ENCODE results near the gene SPACDR.
"Not testable (repeated sequence)": the region's sequence is repeated elsewhere in the genome, so short reads cannot be mapped to it uniquely, and the experiment has no call there.

The SPACDR gene

GRCh38 chr7:100464210-100464660, at the start of gene SPACDR:
Gene SPACDR (minus strand): TSS chr7:100464260. CDS start chr7:100464025, 235 bp downstream.
- DNase-seq, result no peak

DNA sequence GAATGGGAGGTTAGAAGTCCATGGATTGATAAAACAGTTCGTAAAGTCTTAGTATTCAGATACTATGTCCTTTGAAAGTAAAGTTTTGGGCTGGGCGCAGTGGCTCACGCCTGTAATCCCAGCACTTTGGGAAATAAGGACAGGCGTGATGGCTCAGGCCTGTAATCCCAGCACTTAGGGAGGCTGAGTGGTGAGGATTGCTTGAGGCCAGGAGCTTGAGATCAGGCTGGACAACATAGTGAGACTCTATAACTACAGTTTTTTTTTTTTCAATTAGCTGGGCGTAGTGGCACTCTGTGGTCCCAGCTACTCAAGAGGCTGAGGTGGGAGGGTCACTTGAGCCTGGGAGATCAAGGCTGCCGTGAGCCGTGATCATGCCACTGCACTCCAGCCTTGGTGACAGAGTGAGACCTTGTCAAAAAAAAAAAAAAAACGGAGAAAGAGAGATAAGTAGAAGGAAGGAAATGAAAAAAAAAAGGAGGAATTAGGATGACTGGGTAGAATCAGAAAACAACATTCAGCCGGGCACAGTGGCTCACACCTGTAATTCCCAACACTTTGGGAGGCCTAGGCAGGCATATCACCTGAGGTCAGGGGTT, 49.3 kb upstream of the SPACDR start:
- DNase-seq, result no peak

- DNase-seq, result no peak
These were observed 46.6 kb upstream of the SPACDR start for GRCh38 chr7:100510437-100511239.

GRCh38 chr7:100509231-100509630, 45.2 kb upstream of the SPACDR start:
- no peak for DNase-seq

- no peak for DNase-seq
These were observed 42.4 kb upstream of the SPACDR start for GRCh38 chr7:100506356-100506923.

DNA sequence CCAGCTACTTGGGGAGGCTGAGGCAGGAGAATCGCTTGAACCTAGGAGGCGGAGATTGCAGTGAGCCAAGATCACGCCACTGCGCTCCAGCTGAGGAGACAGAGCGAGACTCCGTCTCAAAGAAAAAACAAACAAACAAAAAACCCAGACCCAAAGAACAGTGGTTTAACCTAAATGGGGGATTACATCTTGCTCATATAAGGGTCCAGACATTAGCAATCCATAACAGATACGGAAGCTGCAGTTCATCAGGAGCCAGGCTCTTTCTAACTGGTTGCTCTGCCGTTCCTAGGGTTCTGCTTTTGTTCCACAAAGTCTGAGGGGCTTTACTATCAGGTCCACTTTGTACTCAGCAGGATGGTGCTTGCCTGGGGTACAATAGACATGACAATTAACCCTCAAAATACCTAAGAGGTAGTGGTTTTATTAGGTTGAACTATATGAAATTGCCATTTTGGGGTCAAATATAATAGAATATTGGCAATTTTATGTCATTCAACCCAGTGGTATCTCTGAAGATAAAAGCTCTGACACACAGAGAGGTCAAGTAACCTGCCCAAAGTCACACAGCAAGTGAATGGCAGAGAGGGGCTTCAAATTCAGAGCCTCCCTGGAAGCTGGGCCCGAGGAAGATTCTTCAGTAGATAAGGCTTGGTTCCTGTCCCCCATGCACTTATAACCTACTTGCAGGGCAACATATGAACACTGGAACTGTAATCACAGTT, 41.0 kb upstream of the SPACDR start:
- no peak for DNase-seq

- not testable (repeated sequence) for DNase-seq
These were observed 40.0 kb upstream of the SPACDR start for GRCh38 chr7:100504031-100504430.

DNA sequence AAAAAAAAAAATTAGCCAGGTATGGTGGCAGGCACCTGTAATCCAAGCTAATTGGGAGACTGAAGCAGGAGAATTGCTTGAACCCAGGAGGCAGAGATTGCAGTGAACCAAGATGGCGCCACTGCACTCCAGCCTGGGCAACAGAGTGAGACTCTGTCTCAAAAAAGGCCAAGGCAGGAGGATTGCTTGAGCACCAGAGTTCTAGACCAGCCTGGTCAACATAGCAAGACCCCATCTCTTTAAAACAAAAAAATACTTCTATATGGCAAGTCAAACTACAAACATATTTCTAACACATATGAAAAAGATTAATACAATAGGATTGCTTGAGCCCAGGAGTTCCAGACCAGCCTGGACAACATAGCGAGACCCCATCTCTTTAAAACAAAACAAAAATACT, 36.7 kb upstream of the SPACDR start:
- not testable (repeated sequence) for DNase-seq

DNA sequence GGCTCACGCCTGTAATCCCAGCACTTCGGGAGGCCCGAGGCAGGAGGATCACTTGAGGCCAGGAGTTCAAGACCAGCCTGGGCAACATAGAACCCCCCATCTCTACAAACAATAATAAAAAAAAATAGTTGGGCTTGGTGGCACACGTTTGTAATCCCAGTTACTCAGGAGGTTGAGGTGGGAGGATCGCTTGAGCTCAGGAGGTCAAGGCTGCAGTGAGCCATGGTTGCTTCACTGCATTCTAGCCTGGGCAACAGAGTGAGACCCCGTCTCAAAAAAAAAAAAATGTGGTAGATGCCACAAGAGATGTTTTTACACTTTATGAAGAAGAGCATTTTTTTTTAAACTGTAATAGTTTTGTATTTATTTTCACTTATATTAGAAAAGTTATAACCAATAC, 32.4 kb upstream of the SPACDR start:
- no peak for DNase-seq

GRCh38 chr7:100493476-100494264, 29.6 kb upstream of the SPACDR start:
- no peak for DNase-seq

DNA sequence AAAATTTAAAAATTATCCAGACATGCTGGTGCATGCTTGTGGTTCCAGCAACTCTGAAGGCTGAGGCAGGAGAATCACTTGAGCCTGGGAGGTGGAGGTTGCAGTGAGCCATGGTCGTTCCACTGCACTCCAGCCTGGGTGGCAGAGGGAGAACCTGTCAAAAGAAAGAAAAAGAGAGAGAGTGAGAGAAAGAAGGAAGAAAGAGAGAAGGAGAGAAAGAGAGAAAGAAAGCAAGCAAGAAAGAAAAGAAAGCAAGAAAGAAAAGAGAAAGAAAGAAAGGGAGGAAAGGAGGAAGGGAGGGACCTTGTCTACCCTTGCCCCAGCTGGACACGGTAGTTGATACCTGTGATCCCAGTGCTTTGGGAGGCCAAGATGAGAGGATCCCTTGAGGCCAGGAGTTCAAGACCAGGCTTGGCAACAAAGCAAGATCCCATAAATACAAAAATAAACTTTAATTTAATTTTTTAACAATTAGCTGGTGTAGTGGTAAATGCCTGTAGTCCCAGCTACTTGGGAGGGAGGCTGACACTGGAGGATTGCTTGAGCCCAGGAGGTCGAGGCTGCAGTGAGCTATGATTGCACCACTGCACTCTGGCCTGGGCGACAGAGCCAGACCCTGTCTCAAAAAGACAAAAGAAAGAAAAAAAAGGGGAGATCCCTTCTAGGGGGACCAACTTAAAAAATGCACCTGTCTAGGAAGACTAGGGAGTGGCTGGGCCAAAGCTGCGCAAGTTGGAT, 28.8 kb upstream of the SPACDR start:
- no peak for DNase-seq

GRCh38 chr7:100491192-100491578, 27.1 kb upstream of the SPACDR start:
- DNase-seq, result no peak

GRCh38 chr7:100490483-100491191, 26.6 kb upstream of the SPACDR start:
- no peak for DNase-seq

GRCh38 chr7:100489824-100490223, 25.8 kb upstream of the SPACDR start:
- DNase-seq, result no peak

DNA sequence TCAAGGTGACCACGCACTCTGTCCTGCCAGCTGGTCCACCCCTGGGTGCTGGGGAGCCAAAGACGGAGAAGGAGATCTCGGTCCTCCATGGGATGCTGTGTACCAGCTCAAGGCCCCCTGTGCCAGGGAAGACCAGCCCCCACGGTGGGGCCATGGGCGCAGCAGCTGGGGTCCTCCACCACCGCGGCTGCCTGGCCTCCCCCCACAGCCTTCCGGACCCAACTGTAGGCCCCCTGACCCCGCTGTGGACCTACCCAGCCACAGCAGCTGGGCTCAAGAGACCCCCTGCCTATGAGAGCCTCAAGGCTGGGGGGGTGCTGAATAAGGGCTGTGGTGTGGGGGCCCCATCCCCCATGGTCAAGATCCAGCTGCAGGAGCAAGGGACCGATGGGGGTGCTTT, 25.1 kb upstream of the SPACDR start:
- DNase-seq, result no peak

GRCh38 chr7:100488333-100489095, 24.5 kb upstream of the SPACDR start:
- DNase-seq, result no peak

DNA sequence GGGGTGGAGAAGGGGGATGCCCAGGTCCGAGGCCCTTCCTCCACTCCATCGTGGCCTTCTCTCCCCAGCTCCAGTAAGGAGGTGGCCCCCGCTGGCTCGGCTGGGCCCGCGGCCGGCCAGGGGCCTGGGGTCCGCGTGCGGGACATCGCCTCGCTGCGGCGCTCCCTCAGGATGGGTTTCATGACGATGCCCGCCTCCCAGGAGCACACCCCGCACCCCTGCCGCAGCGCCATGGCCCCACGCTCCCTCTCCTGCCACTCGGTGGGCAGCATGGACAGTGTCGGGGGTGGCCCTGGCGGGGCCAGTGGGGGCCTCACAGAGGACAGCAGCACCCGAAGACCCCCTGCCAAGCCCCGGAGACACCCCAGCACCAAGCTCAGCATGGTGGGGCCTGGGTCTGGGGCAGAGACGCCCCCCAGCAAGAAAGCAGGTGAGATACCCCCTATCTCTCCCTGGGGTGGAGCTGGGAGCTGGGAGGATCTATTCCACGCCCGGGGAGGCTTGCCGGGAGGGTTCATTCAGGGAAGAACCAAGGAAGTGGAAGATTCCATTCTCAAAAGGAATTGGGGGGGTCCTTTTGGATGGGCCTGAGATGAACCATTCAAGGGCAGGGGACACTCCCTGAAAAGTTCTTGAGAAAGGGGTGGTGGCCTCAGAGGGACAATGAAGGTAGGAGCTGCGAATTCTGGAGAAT, 22.8 kb upstream of the SPACDR start:
- no peak for DNase-seq

DNA sequence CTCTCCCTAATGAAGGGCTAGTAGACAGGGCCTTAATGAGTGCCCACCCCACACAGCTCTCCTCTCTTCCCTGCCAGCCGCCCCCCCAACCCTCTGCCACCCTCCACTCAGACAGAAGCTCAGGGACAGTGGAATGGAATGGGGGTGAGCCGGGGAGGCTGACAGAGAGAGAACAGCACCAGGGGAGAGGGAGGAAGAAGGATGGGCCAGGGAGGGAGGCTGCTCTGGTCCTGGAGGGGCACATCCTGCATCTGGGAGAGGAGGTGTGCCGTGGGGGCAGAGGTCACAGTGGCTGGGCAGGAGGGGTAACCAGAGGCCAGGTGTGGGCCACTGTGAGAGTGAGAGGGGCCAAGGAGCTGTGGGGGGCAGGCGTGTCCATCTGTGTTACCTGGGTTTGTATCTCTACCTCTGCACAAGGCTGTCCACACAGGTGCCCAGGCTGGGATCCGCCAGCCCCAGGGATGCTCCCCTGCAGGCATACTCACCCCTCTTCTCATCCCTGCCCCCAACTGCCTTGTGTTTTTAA, 22.1 kb upstream of the SPACDR start:
- DNase-seq, result no peak

DNA sequence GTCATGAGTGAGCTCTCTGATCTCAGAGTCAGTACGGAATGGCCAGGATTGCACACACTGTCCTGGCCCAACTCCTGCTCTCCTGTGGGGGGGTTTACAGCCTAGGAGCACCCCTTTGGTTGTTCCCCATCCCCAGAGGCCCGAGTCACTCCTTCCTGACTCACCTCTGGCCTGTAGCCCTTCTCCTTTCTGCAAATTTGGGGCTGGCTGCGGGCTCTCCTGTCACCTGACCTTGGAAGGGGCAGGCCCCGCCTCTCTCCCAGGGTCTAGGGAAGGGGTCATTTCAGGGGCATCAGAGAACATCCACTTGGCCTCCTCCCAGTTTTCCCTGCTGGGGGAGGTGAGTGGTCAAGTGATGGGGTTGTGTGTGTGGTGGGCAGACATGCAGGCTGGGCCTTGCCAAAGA, 21.4 kb upstream of the SPACDR start:
- no peak for DNase-seq

GRCh38 chr7:100484673-100485045, 20.6 kb upstream of the SPACDR start:
- DNase-seq, result no peak

Data from NK-92 treated with Interleukin-12 subunit alpha and Interleukin-12 subunit beta, amount 100 ng/mL, for 24 hours (cell line).